Mesothelial cell of epicardium (in vitro differentiated cells): ENCODE results near the gene IL10RA. TPM values are rescaled to one million over a fixed set of nuclear protein-coding genes. Genes with fewer than 3 reads are reported as not detected.
"Not testable (repeated sequence)": the region's sequence is repeated elsewhere in the genome, so short reads cannot be mapped to it uniquely, and the experiment has no call there.

Experiments
- DNase-seq, 2 experiments: peaks; one replicate each; pipeline ENCODE4 v3.0.0; 2021; ENCODE audit warnings: low spot score in 2 of 2; ENCODE audit not compliant: unreplicated experiment in 2 of 2
- H3K27ac Mint-ChIP-seq: 2 replicates; pipeline ENCODE4 v1.8.0; 2021; ENCODE audit warnings: mixed read lengths
- H3K27me3 Mint-ChIP-seq: 2 replicates; pipeline ENCODE4 v1.8.0; 2021; ENCODE audit warnings: low read depth, mixed read lengths
- H3K36me3 Mint-ChIP-seq: 2 replicates; pipeline ENCODE4 v1.8.0; 2021; ENCODE audit warnings: mixed read lengths
- H3K4me1 Mint-ChIP-seq: 2 replicates; pipeline ENCODE4 v1.8.0; 2021; ENCODE audit warnings: mixed read lengths
- H3K4me3 Mint-ChIP-seq: 2 replicates; pipeline ENCODE4 v1.8.0; 2021; ENCODE audit warnings: mild to moderate bottlenecking, moderate library complexity, mixed read lengths
- H3K9me3 Mint-ChIP-seq: 2 replicates; pipeline ENCODE4 v1.8.0; 2021; ENCODE audit warnings: mixed read lengths
- CTCF ChIP-seq: fragments of 200-600 bp; sonication (generic); IDR thresholded peaks from one replicate; pipeline ENCODE4 v1.5.0; 2021; ENCODE audit warnings: antibody characterized with exemption; ENCODE audit not compliant: unreplicated experiment
- total RNA-seq: library from RNA; stranded (reverse); gene quantifications from 3 replicates; pipeline ENCODE4 v1.2.1, GENCODE V29; 2021

IL10RA gene
- total RNA-seq, 1 donor from 2014 or later = 0.78 TPM

- H3K27me3 Mint-ChIP-seq = peaks cover 33% of the 10 kb centered on the region
- no peaks in the 10 kb centered on the region for H3K36me3 Mint-ChIP-seq
- no peak overlapping the region for H3K27ac Mint-ChIP-seq
- H3K9me3 Mint-ChIP-seq = peaks cover 7% of the 10 kb centered on the region
- H3K4me1 Mint-ChIP-seq = peaks cover 12% of the 10 kb centered on the region
- H3K4me3 Mint-ChIP-seq = no peak overlapping the region
- no peak for TF ChIP-seq CTCF
- DNase-seq = no peak
These were observed 17.3 kb downstream of the IL10RA start for GRCh38 chr11:118003456-118003855.

GRCh38 chr11:118004543-118005223 is 18.5 kb downstream of the IL10RA start:
- Mint-ChIP-seq H3K4me3 (no peak overlapping the region), H3K36me3 (no peaks in the 10 kb centered on the region), H3K9me3 (peaks cover 7% of the 10 kb centered on the region), H3K27ac (no peak overlapping the region), H3K27me3 (peaks cover 44% of the 10 kb centered on the region), H3K4me1 (peaks cover 12% of the 10 kb centered on the region)
- DNase-seq = peak in 1 of 2 experiments; percentile 13
- no peak for TF ChIP-seq CTCF

GRCh38 chr11:118005224-118006152 is 19.3 kb downstream of the IL10RA start:
- DNase-seq = no peak
- Mint-ChIP-seq H3K27ac (no peak overlapping the region), H3K4me3 (no peak overlapping the region), H3K9me3 (peaks cover 7% of the 10 kb centered on the region), H3K4me1 (peaks cover 12% of the 10 kb centered on the region), H3K36me3 (no peaks in the 10 kb centered on the region), H3K27me3 (peaks cover 51% of the 10 kb centered on the region)
- no peak for TF ChIP-seq CTCF

GRCh38 chr11:118006153-118006534 is 19.9 kb downstream of the IL10RA start:
- TF ChIP-seq CTCF = no peak
- H3K36me3 Mint-ChIP-seq = no peaks in the 10 kb centered on the region
- DNase-seq = no peak
- no peak overlapping the region for H3K4me3 Mint-ChIP-seq
- no peak overlapping the region for H3K27ac Mint-ChIP-seq
- peaks cover 7% of the 10 kb centered on the region for H3K9me3 Mint-ChIP-seq
- peaks cover 51% of the 10 kb centered on the region for H3K27me3 Mint-ChIP-seq
- peaks cover 12% of the 10 kb centered on the region for H3K4me1 Mint-ChIP-seq

- no peak overlapping the region for H3K27ac Mint-ChIP-seq
- peaks cover 7% of the 10 kb centered on the region for H3K9me3 Mint-ChIP-seq
- DNase-seq = peak in 1 of 2 experiments; percentile 30
- H3K27me3 Mint-ChIP-seq = peaks cover 51% of the 10 kb centered on the region
- H3K4me3 Mint-ChIP-seq = no peak overlapping the region
- H3K4me1 Mint-ChIP-seq = peaks cover 9% of the 10 kb centered on the region
- no peaks in the 10 kb centered on the region for H3K36me3 Mint-ChIP-seq
- no peak for TF ChIP-seq CTCF
These were observed 20.8 kb downstream of the IL10RA start for GRCh38 chr11:118007040-118007439.

GRCh38 chr11:118007563-118008270 is 21.5 kb downstream of the IL10RA start:
- not testable (repeated sequence) for H3K4me1 Mint-ChIP-seq, H3K9me3 Mint-ChIP-seq, H3K4me3 Mint-ChIP-seq, H3K36me3 Mint-ChIP-seq, H3K27ac Mint-ChIP-seq
- DNase-seq = peak in 1 of 2 experiments; percentile 19
- peaks cover 51% of the 10 kb centered on the region for H3K27me3 Mint-ChIP-seq
